Panc1 (cell line): Measurements from ENCODE around the gene MRPL55. TPM values are rescaled to one million over a fixed set of nuclear protein-coding genes. Genes with fewer than 3 reads are reported as not detected.

Source experiments
- ATAC-seq: fragments of 200-7000 bp; cut with Tn5 transposase; 2 replicates; pipeline ENCODE4 v1.9.1; 2020; ENCODE audit warnings: mild to moderate bottlenecking, moderate library complexity
- BruUV-seq: library from RNA; stranded (reverse); fragments of 400-500 nt; replicated peaks from 2 replicates; lab custom pipeline; 2021; lab: Mats Ljungman, UMichigan
- CTCF ChIA-PET: fragments of 300-600 bp; sonication (Branson Sonifier 250); formaldehyde crosslinking; loops from one replicate; lab custom pipeline; 2022; ENCODE audit warnings: antibody characterized with exemption; lab: Charles Lee
- POLR2A ChIA-PET: fragments of 300-600 bp; sonication (Branson Sonifier 250); formaldehyde crosslinking; loops from one replicate; lab custom pipeline; 2022; ENCODE audit warnings: antibody characterized with exemption; lab: Charles Lee
- DNase-seq: peaks from one replicate; pipeline ENCODE4 v3.0.0-alpha.2; 2010; ENCODE audit warnings: low read depth, low spot score
- H3K27ac ChIP-seq: 2 replicates; pipeline ENCODE4 v1.5.1; 2011; ENCODE audit warnings: mild to moderate bottlenecking, low read length, inconsistent platforms
- H3K27me3 ChIP-seq: fragments of 200-500 bp; sonication (Bioruptor generic); 2 replicates; pipeline ENCODE4 v1.6.0; 2014; ENCODE audit warnings: low read length, inconsistent platforms; ENCODE audit not compliant: control insufficient read depth, insufficient read depth
- H3K36me3 ChIP-seq: fragments of 200-500 bp; sonication (Bioruptor generic); 2 replicates; pipeline ENCODE4 v1.5.1; 2014; ENCODE audit warnings: inconsistent platforms, mild to moderate bottlenecking, low read length, moderate library complexity; ENCODE audit not compliant: control insufficient read depth, insufficient read depth
- H3K4me1 ChIP-seq: 2 replicates; pipeline ENCODE4 v1.5.1; 2011; ENCODE audit warnings: inconsistent platforms, mild to moderate bottlenecking, low read length, moderate library complexity; ENCODE audit not compliant: control insufficient read depth, insufficient read depth
- H3K4me3 ChIP-seq, 2 experiments: 2 replicates each; pipeline ENCODE4 v1.5.1; 2011 to 2012; ENCODE audit warnings: low read depth in 2 of 2, low read length in 2 of 2, mild to moderate bottlenecking in 2 of 2, inconsistent platforms in 1 of 2, moderate library complexity in 1 of 2
- H3K9me3 ChIP-seq: fragments of 200-500 bp; sonication (Bioruptor generic); 2 replicates; pipeline ENCODE4 v1.5.1; 2014; ENCODE audit warnings: low read depth, mild to moderate bottlenecking, inconsistent platforms, low read length, moderate library complexity; ENCODE audit not compliant: control insufficient read depth, insufficient read depth
- POLR2AphosphoS5 ChIP-seq: IDR thresholded peaks from 2 replicates; pipeline ENCODE4 v1.6.1; 2012; ENCODE audit warnings: mild to moderate bottlenecking, low read depth, low read length, moderate library complexity
- REST ChIP-seq, 2 experiments: IDR thresholded peaks; 2 replicates each; pipeline ENCODE4 v1.6.1; 2011 to 2012; ENCODE audit warnings: low read depth in 2 of 2, control low read depth in 1 of 2, low read length in 1 of 2, mild to moderate bottlenecking in 1 of 2, moderate library complexity in 1 of 2; ENCODE audit not compliant: insufficient read depth in 1 of 2
- SIN3A ChIP-seq: IDR thresholded peaks from 2 replicates; pipeline ENCODE4 v1.6.1; 2012; ENCODE audit warnings: low read depth, mild to moderate bottlenecking, low read length, moderate library complexity, borderline replicate concordance; ENCODE audit not compliant: insufficient read depth
- TCF7L2 ChIP-seq: IDR thresholded peaks from 2 replicates; pipeline ENCODE4 v1.6.1; 2011; ENCODE audit warnings: mild to moderate bottlenecking, low read depth, low read length, inconsistent platforms
- in situ Hi-C: cut with HindIII; loops from 2 replicates; pipeline ENCODE4 v1.10.0; 2016; ENCODE audit warnings: low sequenced_read_pairs, low pct_unique_long_range_greater_than_20kb
- intact Hi-C: fragments of 100-400 bp; cut with micrococcal nuclease; formaldehyde crosslinking; loops from one replicate; pipeline ENCODE4 v1.10.0; 2022; ENCODE audit not compliant: unreplicated experiment
- total RNA-seq: library from RNA; stranded (reverse); gene quantifications from one replicate; pipeline ENCODE4 v1.2.1, GENCODE V29; 2021; ENCODE audit not compliant: unreplicated experiment
- TF ChIP-seq, protein P1 (sequence below): fragments of 450-650 bp; IDR thresholded peaks from 2 replicates; pipeline ENCODE4 v1.5.1; 2017; ENCODE audit warnings: mild to moderate bottlenecking

Gene MRPL55
- total RNA-seq, 1 experiment from 2014 or later, result 53.0 TPM

DNA sequence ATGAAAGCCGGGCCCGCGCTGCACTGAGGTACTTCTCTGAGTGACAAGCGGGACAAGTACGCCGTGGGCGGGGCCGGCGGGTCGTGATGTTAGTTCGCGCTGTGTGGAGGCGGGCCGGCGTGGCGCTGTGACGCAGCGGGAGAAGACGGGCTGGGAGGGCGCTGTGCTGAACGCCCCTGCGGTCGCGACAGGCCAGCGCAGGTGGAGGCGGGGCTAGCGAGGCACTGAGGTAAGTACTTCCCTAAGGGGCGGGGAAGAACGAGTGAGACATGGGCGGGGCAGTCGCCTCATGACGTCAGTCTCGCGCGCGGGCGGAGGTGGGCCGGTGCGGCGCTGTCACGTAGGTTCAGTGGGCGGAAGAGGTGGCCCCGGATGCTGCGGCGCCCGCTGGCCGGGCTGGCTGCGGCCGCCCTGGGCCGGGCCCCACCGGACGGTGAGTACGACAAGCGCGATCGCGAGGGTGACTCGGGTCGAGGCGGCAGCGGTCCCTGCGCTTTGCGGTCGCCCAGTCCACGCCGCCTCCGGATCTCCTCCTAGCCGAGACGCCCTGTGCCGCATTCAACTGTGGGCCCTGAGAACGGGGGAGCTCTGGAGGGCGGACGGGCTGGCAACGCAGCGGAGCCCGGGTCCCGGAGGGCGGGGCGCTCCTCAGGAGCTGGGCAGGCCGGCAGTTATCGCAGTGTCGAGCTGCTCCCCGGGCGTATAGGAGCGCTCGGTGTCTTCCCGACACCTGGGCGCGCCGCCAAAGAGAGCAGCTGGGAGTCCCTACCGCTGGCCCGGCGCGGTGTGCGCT, 31.0 kb upstream of the MRPL55 start, which contains the start of gene GUK1:
GUK1 (plus strand) TSS at position 349 of the 793 bp plus-strand sequence; CDS start at position 373, 24 bp downstream.
- peaks cover 3% of the 10 kb centered on the region; the same call in 1 of the 2 replicates for H3K36me3 ChIP-seq
- DNase-seq, result peak; percentile 94
- intact Hi-C loops, result no loop called here
- in situ Hi-C loops, result no loop called here
- CTCF ChIA-PET, result interaction anchor here (1.2 kb wide), 1 partner anchor 25 kb away, joined by 3 read pairs; the partner anchor contains the start of gene IBA57
- H3K4me3 ChIP-seq, result peak within 1 kb of the TSS; percentile 95 to 96
- peak; percentile 97 for ATAC-seq
- POLR2A ChIA-PET, result no interaction called here
- H3K27me3 ChIP-seq, result peaks cover 6% of the 10 kb centered on the region; the same call in 1 of the 2 replicates
- H3K9me3 ChIP-seq, result no peaks in the 10 kb centered on the region
- TF ChIP-seq, protein P1, sequence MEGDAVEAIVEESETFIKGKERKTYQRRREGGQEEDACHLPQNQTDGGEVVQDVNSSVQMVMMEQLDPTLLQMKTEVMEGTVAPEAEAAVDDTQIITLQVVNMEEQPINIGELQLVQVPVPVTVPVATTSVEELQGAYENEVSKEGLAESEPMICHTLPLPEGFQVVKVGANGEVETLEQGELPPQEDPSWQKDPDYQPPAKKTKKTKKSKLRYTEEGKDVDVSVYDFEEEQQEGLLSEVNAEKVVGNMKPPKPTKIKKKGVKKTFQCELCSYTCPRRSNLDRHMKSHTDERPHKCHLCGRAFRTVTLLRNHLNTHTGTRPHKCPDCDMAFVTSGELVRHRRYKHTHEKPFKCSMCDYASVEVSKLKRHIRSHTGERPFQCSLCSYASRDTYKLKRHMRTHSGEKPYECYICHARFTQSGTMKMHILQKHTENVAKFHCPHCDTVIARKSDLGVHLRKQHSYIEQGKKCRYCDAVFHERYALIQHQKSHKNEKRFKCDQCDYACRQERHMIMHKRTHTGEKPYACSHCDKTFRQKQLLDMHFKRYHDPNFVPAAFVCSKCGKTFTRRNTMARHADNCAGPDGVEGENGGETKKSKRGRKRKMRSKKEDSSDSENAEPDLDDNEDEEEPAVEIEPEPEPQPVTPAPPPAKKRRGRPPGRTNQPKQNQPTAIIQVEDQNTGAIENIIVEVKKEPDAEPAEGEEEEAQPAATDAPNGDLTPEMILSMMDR, result no peak
- TF ChIP-seq REST (IDR thresholded peaks at IDR 0.05; ENCODE audit: insufficient read depth in 1 of 2, low read depth in 2 of 2, low read length in 1 of 2), result peak in 1 of 2 experiments; percentile 44; a peak in 1 of 4 replicates
- TF ChIP-seq TCF7L2, result peak; percentile 100
- TF ChIP-seq SIN3A, result peak; percentile 87; the same call in 1 of the 2 replicates
- no peak; the same call in 1 of the 2 replicates for TF ChIP-seq POLR2AphosphoS5
- H3K27ac ChIP-seq, result peak within 1 kb of the TSS; percentile 94
- BruUV-seq, result TSS peak; percentile 74
- peaks cover 13% of the 10 kb centered on the region for H3K4me1 ChIP-seq

- peaks cover 3% of the 10 kb centered on the region; the same call in 1 of the 2 replicates for H3K36me3 ChIP-seq
- in situ Hi-C loops (no loop called here), intact Hi-C loops (no loop called here)
- H3K4me3 ChIP-seq, result peak overlapping the region; percentile 95 to 96
- H3K4me1 ChIP-seq, result peaks cover 13% of the 10 kb centered on the region
- ChIA-PET CTCF (interaction anchor here (1.2 kb wide), 1 partner anchor 26 kb away, joined by 3 read pairs; the partner anchor contains the start of gene IBA57), POLR2A (no interaction called here)
- TF ChIP-seq, protein P1, result no peak
- TF ChIP-seq SIN3A, result no peak
- TF ChIP-seq TCF7L2, result no peak
- no peak for TF ChIP-seq REST (IDR thresholded peaks at IDR 0.05; ENCODE audit: insufficient read depth in 1 of 2, low read depth in 2 of 2, low read length in 1 of 2)
- TF ChIP-seq POLR2AphosphoS5, result no peak; the same call in 1 of the 2 replicates
- H3K9me3 ChIP-seq, result no peaks in the 10 kb centered on the region
- H3K27ac ChIP-seq, result peak overlapping the region; percentile 94
- ATAC-seq (no peak), DNase-seq (no peak)
- H3K27me3 ChIP-seq, result peaks cover 7% of the 10 kb centered on the region; the same call in 1 of the 2 replicates
- BruUV-seq, result no TSS peak
These were observed 30.4 kb upstream of the MRPL55 start for GRCh38 chr1:228139406-228139930.
